ENCODE data around the gene COX14.
"Not testable (repeated sequence)": the region's sequence is repeated elsewhere in the genome, so short reads cannot be mapped to it uniquely, and the experiment has no call there.

Gene COX14

GRCh38 chr12:50111693-50112455 is at the start of gene COX14:
Gene COX14 (plus strand): TSS chr12:50112236. CDS start chr12:50120044, 7,808 bp downstream.
- peak; percentile 99 to 100 (median 100) for DNase-seq

GRCh38 chr12:50062728-50063460 is 49.1 kb upstream of the COX14 start:
- no peak for DNase-seq

GRCh38 chr12:50065726-50066310 is 46.2 kb upstream of the COX14 start:
- no peak for DNase-seq

GRCh38 chr12:50066402-50066801 is 45.6 kb upstream of the COX14 start:
- peak; percentile 76 to 89 (median 80) for DNase-seq

GRCh38 chr12:50069069-50069468 is 43.0 kb upstream of the COX14 start:
- DNase-seq: no peak

- DNase-seq: peak; percentile 52 to 61 (median 60)
Observed at GRCh38 chr12:50069539-50069938, 42.5 kb upstream of the COX14 start.

GRCh38 chr12:50070314-50071060 is 41.5 kb upstream of the COX14 start:
- peak; percentile 84 to 92 (median 91) for DNase-seq

GRCh38 chr12:50072198-50072907 is 39.7 kb upstream of the COX14 start:
- no peak for DNase-seq

GRCh38 chr12:50073206-50073605 is 38.8 kb upstream of the COX14 start:
- no peak for DNase-seq

GRCh38 chr12:50073712-50074111 is 38.3 kb upstream of the COX14 start:
- DNase-seq: no peak

- DNase-seq: peak; percentile 83 to 90 (median 90)
Observed at GRCh38 chr12:50074936-50075807, 36.9 kb upstream of the COX14 start.

GRCh38 chr12:50075808-50076170 is 36.2 kb upstream of the COX14 start:
- no peak for DNase-seq

- DNase-seq: no peak
Observed at GRCh38 chr12:50077099-50077498, 34.9 kb upstream of the COX14 start.

GRCh38 chr12:50078281-50078680 is 33.8 kb upstream of the COX14 start:
- no peak for DNase-seq

- DNase-seq: no peak
Observed at GRCh38 chr12:50079771-50080170, 32.3 kb upstream of the COX14 start.

GRCh38 chr12:50081096-50081808 is 30.8 kb upstream of the COX14 start:
- DNase-seq: no peak

- no peak for DNase-seq
Observed at GRCh38 chr12:50082644-50083043, 29.4 kb upstream of the COX14 start.

GRCh38 chr12:50083301-50083700 is 28.7 kb upstream of the COX14 start:
- DNase-seq: no peak

GRCh38 chr12:50084409-50084774 is 27.6 kb upstream of the COX14 start:
- DNase-seq: not testable (repeated sequence)

GRCh38 chr12:50084775-50085614 is 27.0 kb upstream of the COX14 start, which contains the start of gene SMARCD1:
Gene SMARCD1 (plus strand): TSS chr12:50085342. CDS start chr12:50085370, 28 bp downstream.
- peak; percentile 88 to 95 (median 92) for DNase-seq
